HL-60 (cell line): ENCODE data around the gene CREB5.

Source experiments
- CTCF ChIP-seq: IDR thresholded peaks from one replicate; pipeline ENCODE4 v1.5.1; 2011; ENCODE audit warnings: low read length, control low read depth, inconsistent platforms; ENCODE audit not compliant: insufficient read depth
- POLR2AphosphoS5 ChIP-seq: IDR thresholded peaks from 2 replicates; pipeline ENCODE4 v1.6.1; 2012; ENCODE audit warnings: low read depth

DNA sequence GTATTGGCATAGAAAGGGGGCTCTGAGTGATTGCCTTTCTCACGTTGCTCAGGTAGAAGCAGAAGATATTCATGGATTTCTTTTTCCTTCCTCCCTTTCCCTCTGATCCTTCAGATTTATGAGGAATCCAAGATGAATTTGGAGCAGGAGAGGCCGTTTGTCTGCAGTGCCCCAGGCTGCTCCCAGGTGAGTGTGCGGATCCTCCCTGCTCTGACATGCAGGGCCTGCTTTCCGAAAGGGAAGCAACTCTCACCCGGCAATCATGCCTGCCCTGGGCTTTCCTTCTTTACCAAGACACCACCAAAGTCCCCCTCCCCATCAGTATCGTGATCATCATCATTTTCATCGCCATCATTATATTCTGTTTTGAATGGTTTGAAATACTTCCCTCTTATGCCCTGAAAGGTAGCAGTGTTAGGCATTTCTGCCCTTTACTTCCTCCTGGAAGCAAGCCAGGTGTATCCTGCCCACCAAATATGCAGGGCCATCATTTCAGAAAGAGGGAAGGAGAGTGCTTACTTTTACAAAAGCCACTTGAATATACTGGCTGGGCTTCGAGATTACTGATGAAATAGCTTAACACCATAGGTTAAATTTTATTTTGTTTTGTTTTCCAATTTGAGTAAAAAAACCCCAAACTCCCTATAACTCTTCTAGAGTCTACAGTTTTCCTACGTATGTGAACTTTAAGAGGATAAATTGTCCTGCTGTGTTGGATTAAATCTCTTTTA is 75.9 kb downstream of the CREB5 start:
- TF ChIP-seq CTCF (no peak), POLR2AphosphoS5 (no peak)
